OCI-LY7 (cell line): ENCODE measurements around the gene RNF40. TPM values are rescaled to one million over a fixed set of nuclear protein-coding genes. Genes with fewer than 3 reads are reported as not detected.

Experiments
- BruUV-seq: library from RNA; stranded (reverse); fragments of 400-500 nt; replicated peaks from 2 replicates; lab custom pipeline; 2021; lab: Mats Ljungman, UMichigan
- CTCF ChIA-PET: fragments of 300-600 bp; sonication (Branson Sonifier 250); formaldehyde crosslinking; loops from one replicate; lab custom pipeline; 2022; ENCODE audit warnings: antibody characterized with exemption; ENCODE audit not compliant: unreplicated experiment; lab: Charles Lee
- POLR2A ChIA-PET: fragments of 300-600 bp; sonication (Branson Sonifier 250); formaldehyde crosslinking; loops from one replicate; lab custom pipeline; 2022; ENCODE audit warnings: antibody characterized with exemption; lab: Charles Lee
- DNase-seq: peaks from one replicate; pipeline ENCODE4 v3.0.0-alpha.2; 2015; ENCODE audit warnings: low spot score
- H2AFZ ChIP-seq: fragments of 200-600 bp; sonication (generic), shearing (Covaris generic); 2 replicates; pipeline ENCODE4 v1.6.1; 2014; ENCODE audit warnings: mild to moderate bottlenecking, antibody characterized with exemption, low read length, moderate library complexity
- H3K27ac ChIP-seq: fragments of 200-600 bp; sonication (generic); 2 replicates; pipeline ENCODE4 v1.5.1; 2014; ENCODE audit warnings: mixed run types, low read depth, mild to moderate bottlenecking, moderate library complexity, low read length, inconsistent platforms; ENCODE audit not compliant: poor library complexity, severe bottlenecking
- H3K36me3 ChIP-seq: fragments of 200-600 bp; sonication (generic); 2 replicates; pipeline ENCODE4 v1.6.1; 2014; ENCODE audit warnings: mild to moderate bottlenecking, antibody characterized with exemption, low read length, moderate library complexity, mixed read lengths; ENCODE audit not compliant: insufficient read depth
- H3K4me1 ChIP-seq: fragments of 200-600 bp; sonication (generic); 2 replicates; pipeline ENCODE4 v1.5.1; 2014; ENCODE audit warnings: mild to moderate bottlenecking, low read length; ENCODE audit not compliant: insufficient read depth, poor library complexity, severe bottlenecking
- H3K4me2 ChIP-seq: fragments of 200-600 bp; sonication (generic); 2 replicates; pipeline ENCODE4 v1.6.1; 2014; ENCODE audit warnings: mild to moderate bottlenecking, low read length
- H3K4me3 ChIP-seq: fragments of 200-600 bp; sonication (generic); 2 replicates; pipeline ENCODE4 v1.5.1; 2014; ENCODE audit warnings: mild to moderate bottlenecking, low read depth, low read length; ENCODE audit not compliant: poor library complexity, severe bottlenecking
- H3K79me2 ChIP-seq: fragments of 200-600 bp; sonication (generic); 2 replicates; pipeline ENCODE4 v1.6.1; 2016; ENCODE audit warnings: low read depth, mild to moderate bottlenecking, low read length, moderate library complexity, mixed read lengths; ENCODE audit not compliant: insufficient read depth
- H3K9me2 ChIP-seq: fragments of 200-600 bp; sonication (generic); 2 replicates; pipeline ENCODE4 v1.6.1; 2016; ENCODE audit warnings: mild to moderate bottlenecking, low read length, mixed read lengths; ENCODE audit not compliant: insufficient read depth
- H3K9me3 ChIP-seq: fragments of 200-600 bp; sonication (generic); 2 replicates; pipeline ENCODE4 v1.6.1; 2014; ENCODE audit warnings: mild to moderate bottlenecking, mixed run types, low read length, mixed read lengths
- H4K20me1 ChIP-seq: fragments of 200-600 bp; sonication (generic); 2 replicates; pipeline ENCODE4 v1.6.1; 2014; ENCODE audit warnings: mild to moderate bottlenecking, antibody characterized with exemption, low read length, moderate library complexity, mixed read lengths; ENCODE audit not compliant: insufficient read depth
- CTCF ChIP-seq: fragments of 200-600 bp; sonication (generic); conservative IDR thresholded peaks from 2 replicates; pipeline ENCODE4 v1.5.1; 2014; ENCODE audit warnings: mild to moderate bottlenecking, antibody characterized with exemption, low read length, moderate library complexity, mixed read lengths
- EZH2phosphoT487 ChIP-seq: fragments of 200-600 bp; sonication (generic); IDR thresholded peaks from 2 replicates; pipeline ENCODE4 v1.6.1; 2018; ENCODE audit warnings: low read depth, borderline replicate concordance, mild to moderate bottlenecking, mixed run types, antibody characterized with exemption, low read length, moderate library complexity, mixed read lengths
- intact Hi-C: fragments of 100-400 bp; cut with micrococcal nuclease; formaldehyde crosslinking; loops from one replicate; pipeline ENCODE4 v1.10.0; 2022; ENCODE audit not compliant: unreplicated experiment
- total RNA-seq, 2 experiments: library from RNA; depleted of rRNA in 1 of 2; stranded (reverse); fragments of >200 nt in 1 of 2; shearing (Covaris generic) in 1 of 2; gene quantifications; 2 replicates each; pipeline ENCODE4 v1.2.3, GENCODE V29; 2014 to 2022

RNF40 gene
- total RNA-seq, 2 experiments from 2014 or later, result 70.5 to 108 TPM

DNA sequence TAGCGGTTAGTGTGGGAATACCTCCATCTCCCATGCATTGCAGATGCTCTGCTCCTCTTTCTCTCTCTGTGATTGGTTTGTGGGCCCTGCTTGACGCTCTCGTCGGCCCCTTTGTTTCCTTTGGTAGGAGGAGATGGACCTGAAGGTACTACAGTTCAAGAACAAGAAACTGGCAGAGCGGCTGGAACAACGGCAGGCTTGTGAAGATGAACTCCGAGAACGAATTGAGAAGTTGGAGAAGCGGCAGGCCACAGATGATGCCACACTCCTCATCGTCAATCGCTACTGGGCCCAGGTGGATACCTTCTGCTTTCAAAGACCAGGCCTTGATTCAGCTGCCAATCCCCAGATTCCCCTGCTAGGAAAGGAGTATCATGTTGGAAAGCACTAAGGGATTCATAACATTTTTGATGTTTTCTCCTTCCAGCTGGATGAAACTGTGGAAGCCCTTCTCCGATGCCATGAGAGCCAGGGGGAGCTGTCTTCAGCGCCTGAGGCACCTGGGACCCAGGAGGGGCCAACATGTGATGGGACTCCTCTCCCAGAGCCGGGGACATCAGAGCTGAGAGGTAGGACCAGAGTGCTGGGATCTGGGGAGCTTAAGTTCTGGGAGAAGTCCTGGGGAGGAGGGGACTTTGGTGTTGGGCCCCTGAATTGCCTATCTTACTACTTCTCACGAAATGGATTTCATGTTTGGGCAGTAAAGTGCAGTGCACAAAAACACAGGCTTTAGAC, 1.0 kb downstream of the RNF40 start:
- Histone ChIP-seq H4K20me1 (no peaks in the 10 kb centered on the region), H2AFZ (no peak overlapping the region), H3K9me2 (no peaks in the 10 kb centered on the region), H3K4me2 (peak overlapping the region; percentile 83), H3K79me2 (peaks cover 20% of the 10 kb centered on the region; the same call in 1 of the 2 replicates), H3K36me3 (peaks cover 73% of the 10 kb centered on the region), H3K27ac (peak overlapping the region; percentile 57), H3K4me1 (peaks cover 58% of the 10 kb centered on the region), H3K4me3 (peak overlapping the region; percentile 84), H3K9me3 (no peaks in the 10 kb centered on the region)
- BruUV-seq, result no TSS peak
- DNase-seq, result no peak
- CTCF ChIA-PET, result no interaction called here
- no peak for TF ChIP-seq CTCF
- no peak for TF ChIP-seq EZH2phosphoT487
- POLR2A ChIA-PET, result interaction anchor here (0.6 to 1.0 kb wide), 3 partner anchors 15 to 126 kb away, joined by 4 to 5 read pairs (median 4); partner anchors contain the start of gene PHKG2
- intact Hi-C loops, result loop anchor here (1.0 to 2.0 kb wide), 3 partner anchors 14 to 159 kb away; partner anchors contain the start of genes FBRS and PHKG2

- POLR2A ChIA-PET, result no interaction called here
- intact Hi-C loops, result no loop called here
- Histone ChIP-seq H3K79me2 (peaks cover 20% of the 10 kb centered on the region; the same call in 1 of the 2 replicates), H2AFZ (no peak overlapping the region), H3K4me1 (peaks cover 51% of the 10 kb centered on the region), H3K36me3 (peaks cover 79% of the 10 kb centered on the region), H3K9me2 (no peaks in the 10 kb centered on the region), H3K4me3 (no peak overlapping the region), H3K9me3 (no peaks in the 10 kb centered on the region), H3K27ac (no peak overlapping the region), H3K4me2 (peak overlapping the region; percentile 83), H4K20me1 (no peaks in the 10 kb centered on the region)
- BruUV-seq, result no TSS peak
- CTCF ChIA-PET, result no interaction called here
- DNase-seq, result no peak
- TF ChIP-seq CTCF, result no peak
- no peak for TF ChIP-seq EZH2phosphoT487
Observed at GRCh38 chr16:30764086-30764485, 2.0 kb downstream of the RNF40 start.
